H1 (cell line): ENCODE data around the gene ADD3. TPM values are rescaled to one million over a fixed set of nuclear protein-coding genes. Genes with fewer than 3 reads are reported as not detected.

Experiments
- CTCF ChIA-PET: fragments of 300-600 bp; sonication (Branson Sonifier 250); formaldehyde crosslinking; loops from one replicate; lab custom pipeline; 2021; ENCODE audit not compliant: partially characterized antibody; lab: Charles Lee
- POLR2A ChIA-PET: fragments of 300-600 bp; sonication (Branson Sonifier 250); formaldehyde crosslinking; loops from one replicate; lab custom pipeline; 2021; ENCODE audit warnings: inconsistent platforms; ENCODE audit not compliant: partially characterized antibody; lab: Charles Lee
- DNase-seq, 2 experiments: peaks; one replicate each; pipeline versions ENCODE4 v3.0.0 to v3.0.0-alpha.2; 2010 to 2022; ENCODE audit warnings: low spot score in 2 of 2, low read depth in 1 of 2, mixed read lengths in 1 of 2
- FAIRE-seq: peaks from 2 replicates; lab custom pipeline; 2011; peaks lifted over from hg19 to GRCh38; lab: Jason Lieb, UNC
- H2AFZ ChIP-seq: 2 replicates; pipeline ENCODE4 v1.8.1; 2012; ENCODE audit warnings: low read length, inconsistent platforms
- H2AK5ac ChIP-seq: 2 replicates; pipeline ENCODE4 v1.6.1; 2013; ENCODE audit warnings: low read depth, low read length
- H2BK120ac ChIP-seq: replicated peaks from 2 replicates; pipeline ENCODE3; 2013; ENCODE audit warnings: low read depth, low read length, inconsistent platforms
- H2BK12ac ChIP-seq: 2 replicates; pipeline ENCODE4 v1.6.1; 2013; ENCODE audit warnings: low read depth, low read length
- H2BK15ac ChIP-seq: 2 replicates; pipeline ENCODE4 v1.6.1; 2013; ENCODE audit warnings: low read length
- H2BK20ac ChIP-seq: 2 replicates; pipeline ENCODE4 v1.6.1; 2013; ENCODE audit warnings: low read length
- H2BK5ac ChIP-seq: 2 replicates; pipeline ENCODE4 v1.6.1; 2013; ENCODE audit warnings: low read depth, low read length
- H3K14ac ChIP-seq: 2 replicates; pipeline ENCODE4 v1.6.1; 2013; ENCODE audit warnings: inconsistent platforms; ENCODE audit not compliant: insufficient read length
- H3K18ac ChIP-seq: 2 replicates; pipeline ENCODE4 v1.6.1; 2013; ENCODE audit warnings: low read length; ENCODE audit errors: extremely low read depth
- H3K23ac ChIP-seq: 2 replicates; pipeline ENCODE4 v1.6.1; 2013; ENCODE audit warnings: inconsistent platforms; ENCODE audit not compliant: insufficient read length
- H3K23me2 ChIP-seq: 2 replicates; pipeline ENCODE4 v1.6.1; 2013; ENCODE audit warnings: low read depth, low read length
- H3K27ac ChIP-seq: 2 replicates; pipeline ENCODE4 v1.6.1; 2011; ENCODE audit warnings: low read depth, low read length, inconsistent platforms
- H3K27me3 ChIP-seq, 4 experiments: replicated peaks in 1 of 4; 1 replicate in 1 of 4; 2 replicates in 3 of 4; pipeline versions ENCODE4 v1.6.1 to v1.8.1; 2011 to 2013; ENCODE audit warnings: low read length in 3 of 4, mild to moderate bottlenecking in 3 of 4, inconsistent platforms in 2 of 4, mixed read lengths in 2 of 4, moderate library complexity in 1 of 4; ENCODE audit not compliant: control insufficient read depth in 3 of 4, insufficient read depth in 3 of 4; ENCODE audit errors: extremely low read depth in 1 of 4
- H3K36me3 ChIP-seq, 4 experiments: 2 replicates each; pipeline versions ENCODE4 v1.6.1 to v1.8.1; 2011 to 2013; ENCODE audit warnings: mild to moderate bottlenecking in 4 of 4, low read length in 3 of 4, moderate library complexity in 2 of 4, control low read depth in 1 of 4, inconsistent platforms in 1 of 4; ENCODE audit not compliant: insufficient read depth in 4 of 4, control insufficient read depth in 2 of 4
- H3K4ac ChIP-seq: replicated peaks from 2 replicates; pipeline ENCODE3; 2013; ENCODE audit warnings: low read length, low read depth, mixed read lengths, inconsistent platforms; ENCODE audit not compliant: insufficient read length
- H3K4me1 ChIP-seq, 4 experiments: replicated peaks in 1 of 4; 1 replicate in 1 of 4; 2 replicates in 3 of 4; pipeline versions ENCODE4 v1.6.1 to v1.8.1; 2011 to 2013; ENCODE audit warnings: low read length in 3 of 4, inconsistent platforms in 2 of 4, mixed read lengths in 1 of 4; ENCODE audit not compliant: insufficient read depth in 4 of 4, control insufficient read depth in 3 of 4
- H3K4me2 ChIP-seq, 2 experiments: 2 replicates each; pipeline versions ENCODE4 v1.6.1 to v1.8.1; 2011 to 2013; ENCODE audit warnings: low read depth in 2 of 2, low read length in 2 of 2, control low read depth in 1 of 2, inconsistent platforms in 1 of 2, mild to moderate bottlenecking in 1 of 2; ENCODE audit not compliant: insufficient read depth in 1 of 2
- H3K4me3 ChIP-seq, 4 experiments: fragments of 200-600, 300-600 bp in 1 of 4; sonication (generic), shearing (Covaris generic), sonication (Bioruptor Twin) in 1 of 4; 2 replicates each; pipeline versions ENCODE4 v1.5.1 to v1.8.1; 2011 to 2016; ENCODE audit warnings: low read length in 4 of 4, low read depth in 3 of 4, control low read depth in 2 of 4, inconsistent platforms in 2 of 4, mild to moderate bottlenecking in 2 of 4, mixed read lengths in 1 of 4, moderate library complexity in 1 of 4; ENCODE audit not compliant: insufficient read depth in 2 of 4; ENCODE audit errors: extremely low read depth in 1 of 4
- H3K56ac ChIP-seq: replicated peaks from 2 replicates; pipeline ENCODE3; 2013; ENCODE audit warnings: low read depth, mild to moderate bottlenecking, mixed read lengths, low read length, inconsistent platforms; ENCODE audit not compliant: insufficient read length
- H3K79me1 ChIP-seq: 2 replicates; pipeline ENCODE4 v1.6.1; 2013; ENCODE audit warnings: low read depth, low read length, control low read depth
- H3K79me2 ChIP-seq, 2 experiments: 2 replicates each; pipeline versions ENCODE4 v1.6.1 to v1.8.1; 2012 to 2013; ENCODE audit warnings: low read length in 2 of 2, mild to moderate bottlenecking in 2 of 2, inconsistent platforms in 1 of 2; ENCODE audit not compliant: insufficient read depth in 2 of 2, control insufficient read depth in 1 of 2
- H3K9ac ChIP-seq, 4 experiments: replicated peaks in 1 of 4; 1 replicate in 1 of 4; 2 replicates in 3 of 4; pipeline versions ENCODE4 v1.6.1 to v1.8.1; 2011 to 2013; ENCODE audit warnings: low read depth in 3 of 4, low read length in 3 of 4, control low read depth in 2 of 4, mild to moderate bottlenecking in 2 of 4, moderate library complexity in 2 of 4, inconsistent platforms in 1 of 4; ENCODE audit errors: extremely low read depth in 1 of 4
- H3K9me3 ChIP-seq, 2 experiments: 2 replicates each; pipeline versions ENCODE4 v1.6.1 to v1.8.1; 2012 to 2013; ENCODE audit warnings: mild to moderate bottlenecking in 2 of 2, moderate library complexity in 2 of 2, control low read depth in 1 of 2, inconsistent platforms in 1 of 2, low read depth in 1 of 2, low read length in 1 of 2, mixed read lengths in 1 of 2; ENCODE audit not compliant: insufficient read depth in 2 of 2
- H4K20me1 ChIP-seq, 2 experiments: replicated peaks in 1 of 2; 2 replicates each; pipeline versions ENCODE3 to v1.8.1; 2011 to 2013; ENCODE audit warnings: inconsistent platforms in 2 of 2, low read length in 2 of 2, mild to moderate bottlenecking in 1 of 2; ENCODE audit not compliant: insufficient read depth in 2 of 2, control insufficient read depth in 1 of 2
- H4K5ac ChIP-seq: 2 replicates; pipeline ENCODE4 v1.6.1; 2013; ENCODE audit warnings: low read length, low read depth, mixed read lengths, inconsistent platforms; ENCODE audit not compliant: insufficient read length
- H4K8ac ChIP-seq: 2 replicates; pipeline ENCODE4 v1.8.0; 2013; ENCODE audit warnings: mild to moderate bottlenecking, moderate library complexity, low read length, inconsistent platforms; ENCODE audit not compliant: insufficient read depth; ENCODE audit errors: extremely low read depth
- H4K91ac ChIP-seq: replicated peaks from 2 replicates; pipeline ENCODE3; 2013; ENCODE audit warnings: low read length, mixed read lengths, inconsistent platforms; ENCODE audit not compliant: insufficient read length
- CBX8 ChIP-seq: fragments of 300-800, 300-1000 bp; sonication (generic); IDR thresholded peaks from 2 replicates; pipeline ENCODE4 v1.7.1; 2016; ENCODE audit warnings: low read depth, low read length, borderline replicate concordance
- CTCF ChIP-seq, 3 experiments: IDR thresholded peaks; 1 replicate in 2 of 3; 2 replicates in 1 of 3; pipeline versions ENCODE4 v1.5.1 to v1.6.1; 2011; ENCODE audit warnings: low read length in 3 of 3, mild to moderate bottlenecking in 3 of 3, inconsistent platforms in 2 of 3, low read depth in 1 of 3, moderate library complexity in 1 of 3; ENCODE audit not compliant: insufficient read depth in 1 of 3; ENCODE audit errors: control extremely low read depth in 1 of 3
- RAD21 ChIP-seq, 2 experiments: IDR thresholded peaks in 1 of 2; conservative IDR thresholded peaks in 1 of 2; 2 replicates each; pipeline ENCODE4 v1.6.1; 2011; ENCODE audit warnings: low read depth in 2 of 2, low read length in 2 of 2, improper control_type of control experiment in 1 of 2, inconsistent platforms in 1 of 2, mild to moderate bottlenecking in 1 of 2, moderate library complexity in 1 of 2
- WGBS, 2 experiments: shearing (Covaris generic) in 1 of 2; methylation state at CpG; one replicate each; pipeline versions ENCODE4 v1.1.6 to v1.1.7; 2013 to 2015; ENCODE audit warnings: low lambda C conversion rate in 2 of 2, mixed read lengths in 2 of 2, inconsistent platforms in 1 of 2, low coverage in 1 of 2, missing lambda C conversion rate in 1 of 2; ENCODE audit not compliant: insufficient replicate concordance in 2 of 2, insufficient coverage in 1 of 2, insufficient read length in 1 of 2; ENCODE audit errors: extremely low coverage in 1 of 2, missing lambda C conversion rate in 1 of 2; 5-methylcytosine and 5-hydroxymethylcytosine counted together
- polyA plus RNA-seq, 7 experiments: library from polyadenylated mRNA; depleted of rRNA in 3 of 7; stranded (reverse) in 5 of 7; unstranded in 2 of 7; fragments of >200 nt in 5 of 7; fragments of 200-250 nt in 2 of 7; gene quantifications; 1 replicate in 5 of 7; 2 replicates in 1 of 7; 4 replicates in 1 of 7; pipeline versions ENCODE4 v1.2.1 to v1.2.3, GENCODE V29; 2011 to 2013; ENCODE audit warnings: missing spikeins in 2 of 7, mixed read lengths in 2 of 7
- total RNA-seq: library from RNA; stranded (reverse); fragmentation: NEBNext Ultra II Directional; extraction: Animal tissue kit (Norgen Biotek cat#: 25700); gene quantifications from 2 replicates; pipeline ENCODE4 v1.2.1, GENCODE V29; 2021

ADD3 gene
- total and polyA plus RNA-seq, 2 of the 8 experiments (the other 6 are each of a cell fraction or from before 2014, with no cell fraction given) = 44.7 to 85.6 TPM

- Histone ChIP-seq H2BK120ac (no peak overlapping the region), H3K79me1 (no peaks in the 10 kb centered on the region), H3K4me3 (no peak overlapping the region), H3K14ac (no peak overlapping the region), H3K4ac (no peak overlapping the region), H2BK12ac (no peak overlapping the region), H3K4me1 (0 out of 7 replicates have a peak, but pooled peaks cover 0 to 2% (median 0%) of the 10 kb centered on the region in 4 experiments), H2AFZ (no peak overlapping the region), H3K9me3 (no peaks in the 10 kb centered on the region), H3K4me2 (no peak overlapping the region), H2BK15ac (no peak overlapping the region), H3K36me3 (peaks cover 0 to 5% (median 1%) of the 10 kb centered on the region in 4 experiments; a peak in 3 of 8 replicates), H4K8ac (no peak overlapping the region), H3K9ac (no peak overlapping the region), H3K27ac (no peak overlapping the region), H3K18ac (no peak overlapping the region), H4K20me1 (no peaks in the 10 kb centered on the region), H3K79me2 (no peaks in the 10 kb centered on the region), H4K91ac (no peak overlapping the region), H2BK5ac (no peak overlapping the region), H3K56ac (no peak overlapping the region), H4K5ac (no peak overlapping the region), H3K23ac (no peak overlapping the region), H2AK5ac (no peak overlapping the region), H3K23me2 (no peaks in the 10 kb centered on the region), H2BK20ac (no peak overlapping the region), H3K27me3 (no peaks in the 10 kb centered on the region)
- ChIA-PET POLR2A (interaction anchor here (0.6 to 1.3 kb wide), 2 partner anchors 69 to 72 kb away, joined by 3 to 5 read pairs; partner anchors contain the start of gene MXI1), CTCF (interaction anchor here (0.8 to 11.5 kb wide), 62 partner anchors 9 to 272 kb away, joined by 3 to 173 read pairs (median 5); no protein-coding TSS in a partner anchor)
- DNase-seq (no peak), FAIRE-seq (peak; percentile 63)
- 74% methylated on average over 5 of the region's 5 CpGs; no CpG with 5 or more reads in 1 of the 2 experiments for WGBS, 2 experiments
- peak in 2 of 3 experiments; percentile 44 to 53; a peak in 2 of 4 replicates for TF ChIP-seq CTCF (IDR thresholded peaks at IDR 0.05; ENCODE audit: control extremely low read depth in 1 of 3, insufficient read depth in 1 of 3, low read depth in 1 of 3, low read length in 3 of 3)
- TF ChIP-seq RAD21 (IDR thresholded peaks at IDR 0.05 in 1 of 2, conservative IDR thresholded peaks at IDR 0.05 in 1 of 2; ENCODE audit: low read depth in 2 of 2, low read length in 2 of 2) = peak; percentile 66 to 69
- TF ChIP-seq CBX8 = no peak
Observed at GRCh38 chr10:110138197-110138812, 130.5 kb downstream of the ADD3 start.
